K562 (cell line): Measurements from ENCODE around the gene PPIP5K2. TPM values are rescaled to one million over a fixed set of nuclear protein-coding genes. Genes with fewer than 3 reads are reported as not detected.

Experiments
- ATAC-seq: fragments of 200-7000 bp; cut with Tn5 transposase; 3 replicates; pipeline ENCODE4 v1.9.1; 2020; ENCODE audit warnings: moderate library complexity
- BruUV-seq: library from RNA; stranded (reverse); fragments of 400-500 nt; replicated peaks from 2 replicates; lab custom pipeline; 2021; lab: Mats Ljungman, UMichigan
- CTCF ChIA-PET: fragments of 300-600 bp; formaldehyde crosslinking; extraction: SDS; loops from one replicate; lab custom pipeline; 2021; ENCODE audit warnings: low intra/inter-chr PET ratio; lab: Yijun Ruan, JAX
- POLR2A ChIA-PET: fragments of 300-600, 350-650 bp; sonication (Branson Sonifier 250); formaldehyde crosslinking; extraction: SDS; loops from one replicate; lab custom pipeline; 2021; ENCODE audit warnings: antibody characterized with exemption, inconsistent platforms; lab: Yijun Ruan, JAX
- DNase-seq, 4 experiments: peaks; one replicate each; pipeline versions ENCODE4 v3.0.0 to v3.0.0-alpha.2; 2011 to 2018; ENCODE audit warnings: low spot score in 3 of 4, mixed read lengths in 3 of 4; ENCODE audit errors: extremely low read depth in 1 of 4
- FAIRE-seq: peaks from 2 replicates; lab custom pipeline; 2011; peaks lifted over from hg19 to GRCh38; lab: Jason Lieb, UNC
- H2AFZ ChIP-seq: 2 replicates; pipeline ENCODE4 v1.6.0; 2011; ENCODE audit warnings: low read depth, low read length, control low read depth, inconsistent platforms
- H3K27ac ChIP-seq: fragments of 200-600 bp; 3 replicates; pipeline ENCODE4 v1.8.0; 2011; ENCODE audit warnings: low read depth, mild to moderate bottlenecking, control low read depth, inconsistent platforms, low read length, moderate library complexity, mixed read lengths; ENCODE audit errors: extremely low read depth
- H3K27me3 ChIP-seq, 2 experiments: fragments of 300-600 bp in 1 of 2; 2 replicates in 1 of 2; 3 replicates in 1 of 2; pipeline versions ENCODE4 v1.6.0 to v1.8.0; 2011; ENCODE audit warnings: inconsistent platforms in 2 of 2, low read length in 2 of 2, mild to moderate bottlenecking in 1 of 2, mixed read lengths in 1 of 2, moderate library complexity in 1 of 2; ENCODE audit not compliant: control insufficient read depth in 2 of 2, insufficient read depth in 2 of 2
- H3K36me3 ChIP-seq: fragments of 300-600 bp; 3 replicates; pipeline ENCODE4 v1.8.0; 2011; ENCODE audit warnings: mild to moderate bottlenecking, low read length, inconsistent platforms; ENCODE audit not compliant: control insufficient read depth, insufficient read depth
- H3K4me1 ChIP-seq, 2 experiments: fragments of 200-600 bp in 1 of 2; replicated peaks in 1 of 2; 2 replicates in 1 of 2; 3 replicates in 1 of 2; pipeline versions ENCODE4 v1.5.1 to v1.8.0; 2011; ENCODE audit warnings: inconsistent platforms in 2 of 2, low read length in 2 of 2, mild to moderate bottlenecking in 1 of 2, mixed read lengths in 1 of 2, moderate library complexity in 1 of 2; ENCODE audit not compliant: control insufficient read depth in 2 of 2, insufficient read depth in 2 of 2
- H3K4me2 ChIP-seq: 2 replicates; pipeline ENCODE4 v1.6.1; 2011; ENCODE audit warnings: low read length, control low read depth, inconsistent platforms, mixed read lengths; ENCODE audit not compliant: insufficient read depth
- H3K4me3 ChIP-seq: fragments of 200-600 bp; sonication (generic), shearing (Covaris generic); 2 replicates; pipeline ENCODE4 v1.5.1; 2016; ENCODE audit warnings: control low read depth, inconsistent platforms
- H3K79me2 ChIP-seq: fragments of 200-600 bp; 3 replicates; pipeline ENCODE4 v1.8.0; 2011; ENCODE audit warnings: low read length, inconsistent platforms; ENCODE audit not compliant: control insufficient read depth, insufficient read depth
- H3K9ac ChIP-seq, 2 experiments: 2 replicates each; pipeline versions ENCODE4 v1.6.0 to v1.6.1; 2011; ENCODE audit warnings: low read depth in 2 of 2, low read length in 2 of 2, control low read depth in 1 of 2, inconsistent platforms in 1 of 2, mild to moderate bottlenecking in 1 of 2, mixed read lengths in 1 of 2; ENCODE audit not compliant: insufficient read depth in 1 of 2
- H3K9me1 ChIP-seq: one replicate; pipeline ENCODE4 v1.6.0; 2011; ENCODE audit warnings: inconsistent platforms, mild to moderate bottlenecking, low read length, moderate library complexity; ENCODE audit not compliant: control insufficient read depth, insufficient read depth
- H3K9me3 ChIP-seq: replicated peaks from 2 replicates; pipeline ENCODE4 v1.5.1; 2011; ENCODE audit warnings: low read depth, low read length, inconsistent platforms; ENCODE audit not compliant: control insufficient read depth, insufficient read depth
- H4K20me1 ChIP-seq: replicated peaks from 2 replicates; pipeline ENCODE4 v1.6.1; 2011; ENCODE audit warnings: low read length, inconsistent platforms, mixed read lengths; ENCODE audit not compliant: control insufficient read depth, insufficient read depth
- ARNT ChIP-seq, 2 experiments: fragments of 450-650 bp; IDR thresholded peaks; 2 replicates each; pipeline ENCODE4 v1.6.1; 2016; ENCODE audit warnings: mild to moderate bottlenecking in 1 of 2
- C11orf30 ChIP-seq: fragments of 450-650 bp; IDR thresholded peaks from 2 replicates; pipeline ENCODE4 v1.6.1; 2016; ENCODE audit warnings: low read depth, mild to moderate bottlenecking
- CUX1 ChIP-seq: fragments of 200-800 bp; sonication (Bioruptor generic); IDR thresholded peaks from 2 replicates; pipeline ENCODE4 v1.6.1; 2016; ENCODE audit warnings: missing genetic modification characterization, missing compliant biosample characterization
- DIDO1 ChIP-seq: fragments of 450-650 bp; IDR thresholded peaks from 2 replicates; pipeline ENCODE4 v1.6.1; 2016; ENCODE audit warnings: low read depth, missing biosample characterization, missing genetic modification characterization
- E2F3 ChIP-seq: fragments of 250-450 bp; sonication (Bioruptor Pico); IDR thresholded peaks from 2 replicates; pipeline ENCODE4 v1.4.0; 2020; ENCODE audit warnings: mild to moderate bottlenecking
- HMG20A ChIP-seq: fragments of 450-650 bp; formaldehyde crosslinking; conservative IDR thresholded peaks from 2 replicates; pipeline ENCODE4 v1.4.0; 2020; ENCODE audit warnings: mild to moderate bottlenecking, mixed read lengths
- KLF1 ChIP-seq: fragments of 450-650 bp; IDR thresholded peaks from 2 replicates; pipeline ENCODE4 v1.6.1; 2016; ENCODE audit warnings: missing genetic modification characterization, missing compliant biosample characterization
- MEIS2 ChIP-seq: fragments of 450-650 bp; IDR thresholded peaks from 2 replicates; pipeline ENCODE4 v1.6.1; 2014; ENCODE audit warnings: mild to moderate bottlenecking; ENCODE audit not compliant: partially characterized antibody
- PTRF ChIP-seq: fragments of 450-650 bp; IDR thresholded peaks from 2 replicates; pipeline ENCODE4 v1.6.1; 2016; ENCODE audit warnings: mild to moderate bottlenecking, missing genetic modification characterization, missing compliant biosample characterization
- RUNX1 ChIP-seq: sonication (generic); IDR thresholded peaks from 2 replicates; pipeline ENCODE4 v1.6.1; 2016; ENCODE audit warnings: antibody characterized with exemption, low read depth
- SMARCE1 ChIP-seq: fragments of 450-650 bp; IDR thresholded peaks from 2 replicates; pipeline ENCODE4 v1.7.1; 2016; ENCODE audit warnings: mild to moderate bottlenecking
- WHSC1 ChIP-seq: IDR thresholded peaks from one replicate; pipeline ENCODE4 v1.6.1; 2012; ENCODE audit warnings: low read length, control low read depth, inconsistent platforms
- ZNF274 ChIP-seq: IDR thresholded peaks from 2 replicates; pipeline ENCODE4 v1.6.1; 2011; ENCODE audit warnings: low read depth, mild to moderate bottlenecking, low read length, moderate library complexity, borderline replicate concordance
- ZNF282 ChIP-seq: sonication (generic); formaldehyde crosslinking; IDR thresholded peaks from 2 replicates; pipeline ENCODE4 v1.8.1; 2023; ENCODE audit warnings: missing genetic modification reagents
- ZNF512 ChIP-seq: IDR thresholded peaks from 2 replicates; pipeline ENCODE4 v1.6.1; 2016; ENCODE audit warnings: missing genetic modification characterization, missing compliant biosample characterization
- ZSCAN32 ChIP-seq: fragments of 450-650 bp; formaldehyde crosslinking; IDR thresholded peaks from 2 replicates; pipeline ENCODE4 v1.4.0; 2020; ENCODE audit warnings: mild to moderate bottlenecking, moderate library complexity
- WGBS: fragments of 100-300 bp; shearing (Covaris generic); methylation state at CpG from one replicate; pipeline ENCODE4 v1.1.6; 2016; ENCODE audit warnings: low coverage, mixed read lengths; ENCODE audit not compliant: insufficient coverage; ENCODE audit errors: missing lambda C conversion rate; 5-methylcytosine and 5-hydroxymethylcytosine counted together
- in situ Hi-C: fragments of 300-500 bp; cut with MboI; formaldehyde crosslinking; loops from 4 replicates; pipeline ENCODE4 v1.15.0; 2018; ENCODE audit warnings: inconsistent platforms, mixed read lengths
- intact Hi-C: fragments of 100-400 bp; cut with micrococcal nuclease; formaldehyde crosslinking; loops from 2 replicates; pipeline ENCODE4 v1.14.2; 2022
- polyA plus RNA-seq, 8 experiments: library from polyadenylated mRNA; depleted of rRNA in 4 of 8; stranded (reverse) in 5 of 8; unstranded in 3 of 8; fragments of >200 nt; fragmentation: Nextera tagmentation in 2 of 8; fragmentation: Illumina TruSeq in 1 of 8; extraction: Ambion mirVana in 2 of 8; extraction: Trizol in 1 of 8; gene quantifications; 2 replicates each; pipeline versions ENCODE4 v1.2.1 to v1.2.3, GENCODE V29; 2011 to 2014; ENCODE audit warnings: inconsistent platforms in 1 of 8, missing spikeins in 1 of 8
- total RNA-seq, 7 experiments: library from RNA; depleted of rRNA in 6 of 7; stranded (reverse); fragments of >200 nt in 6 of 7; fragmentation: Illumina TruSeq in 2 of 7; extraction: Trizol in 2 of 7; gene quantifications; 2 replicates each; pipeline versions ENCODE4 v1.2.1 to v1.2.3, GENCODE V29; 2011 to 2021; ENCODE audit warnings: low replicate concordance in 1 of 7

The PPIP5K2 gene
- total and polyA plus RNA-seq, 9 of the 15 experiments (the other 6 are each of a cell fraction or from before 2014, with no cell fraction given) = 39.4 to 150 (median 99.1) TPM

- BruUV-seq = no TSS peak
- no peak for TF ChIP-seq ZSCAN32 (CRISPR knock-in tag)
- no peak for TF ChIP-seq ARNT (IDR thresholded peaks at IDR 0.05)
- TF ChIP-seq ZNF512 (tag) = no peak
- TF ChIP-seq RUNX1 = no peak
- no peak for TF ChIP-seq ZNF282 (CRISPR knock-in tag)
- TF ChIP-seq MEIS2 = no peak
- TF ChIP-seq E2F3 (CRISPR knock-in tag) = no peak
- no peak for TF ChIP-seq C11orf30
- TF ChIP-seq CUX1 (CRISPR knock-in tag) = no peak
- no peak for TF ChIP-seq HMG20A (CRISPR knock-in tag)
- no peak for TF ChIP-seq DIDO1 (tag)
- no peak for TF ChIP-seq KLF1 (tag)
- TF ChIP-seq SMARCE1 = no peak
- TF ChIP-seq WHSC1 = no peak
- TF ChIP-seq PTRF (tag) = no peak
- no peak for TF ChIP-seq ZNF274
Measured at GRCh38 chr5:103247118-103247517, 127.0 kb downstream of the PPIP5K2 start.

More at GRCh38 chr5:103247118-103247517, 127.0 kb downstream of the PPIP5K2 start:
- H3K9me1 ChIP-seq = no peaks in the 10 kb centered on the region
- H3K36me3 ChIP-seq = no peaks in the 10 kb centered on the region
- POLR2A ChIA-PET = no interaction called here
- no peak overlapping the region for H3K9ac ChIP-seq
- peaks cover 0 to 6% of the 10 kb centered on the region in 2 experiments; a peak in 2 of 5 replicates for H3K27me3 ChIP-seq
- H3K4me1 ChIP-seq = no peaks in the 10 kb centered on the region
- in situ Hi-C loops = no loop called here
- 20% methylated on average over 1 of the region's 1 CpG for WGBS
- DNase-seq = no peak
- no peak for FAIRE-seq
- H3K4me3 ChIP-seq = no peak overlapping the region
- H3K27ac ChIP-seq = no peak overlapping the region
- no peaks in the 10 kb centered on the region for H3K9me3 ChIP-seq
- no peaks in the 10 kb centered on the region for H3K79me2 ChIP-seq
- H4K20me1 ChIP-seq = no peaks in the 10 kb centered on the region
- H2AFZ ChIP-seq = no peak overlapping the region
- no peak for ATAC-seq
- intact Hi-C loops = loop anchor here (5.0 kb wide), 1 partner anchor 230 kb away; no protein-coding TSS in a partner anchor
- CTCF ChIA-PET = no interaction called here
- H3K4me2 ChIP-seq = no peak overlapping the region
